GM12865 (cell line): ENCODE data around the gene UBA1.

Experiments
- DNase-seq: peaks from one replicate; pipeline ENCODE4 v3.0.0; 2010; ENCODE audit warnings: low read depth
- H3K4me3 ChIP-seq: 2 replicates; pipeline ENCODE4 v1.5.1; 2011; ENCODE audit warnings: mild to moderate bottlenecking, low read depth, low read length, control low read depth
- CTCF ChIP-seq: IDR thresholded peaks from 2 replicates; pipeline ENCODE4 v1.5.1; 2011; ENCODE audit warnings: low read length, control low read depth, low read depth, inconsistent platforms; ENCODE audit not compliant: insufficient read depth; ENCODE audit errors: missing control alignments

UBA1 gene

DNA sequence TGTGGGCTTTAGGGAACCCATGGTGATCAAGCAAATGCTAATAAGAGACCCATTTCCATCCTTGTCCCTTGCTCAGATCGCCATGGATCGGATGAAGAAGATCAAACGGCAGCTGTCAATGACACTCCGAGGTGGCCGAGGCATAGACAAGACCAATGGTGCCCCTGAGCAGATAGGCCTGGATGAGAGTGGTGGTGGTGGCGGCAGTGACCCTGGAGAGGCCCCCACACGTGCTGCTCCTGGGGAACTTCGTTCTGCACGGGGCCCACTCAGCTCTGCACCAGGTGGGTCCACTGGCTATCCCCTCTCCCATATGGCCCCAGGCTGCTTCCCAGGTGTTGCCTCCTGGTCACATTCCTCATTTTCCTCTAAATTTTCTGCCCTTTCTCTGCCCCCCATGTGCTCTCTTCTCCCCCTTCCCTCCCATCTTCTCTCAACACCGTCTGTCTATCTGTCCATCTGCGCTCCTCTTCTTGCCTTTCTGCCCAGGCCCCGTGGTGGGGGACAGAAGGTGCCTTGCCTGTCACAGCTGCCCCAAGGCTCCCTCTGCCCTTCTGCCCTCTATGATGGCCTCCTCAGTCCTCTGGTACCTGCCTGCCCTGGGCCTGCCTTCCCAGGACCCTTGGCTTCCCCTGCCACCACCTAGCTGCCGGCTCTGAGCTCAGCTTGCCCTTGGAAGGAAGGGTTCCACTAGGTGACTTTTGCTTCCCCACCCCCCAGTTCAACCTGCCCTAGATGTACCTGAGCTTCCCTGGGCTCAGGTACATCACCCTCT lies 30.0 kb downstream of the UBA1 start:
- no peak for DNase-seq
- TF ChIP-seq CTCF: no peak
- H3K4me3 ChIP-seq: no peak overlapping the region

DNA sequence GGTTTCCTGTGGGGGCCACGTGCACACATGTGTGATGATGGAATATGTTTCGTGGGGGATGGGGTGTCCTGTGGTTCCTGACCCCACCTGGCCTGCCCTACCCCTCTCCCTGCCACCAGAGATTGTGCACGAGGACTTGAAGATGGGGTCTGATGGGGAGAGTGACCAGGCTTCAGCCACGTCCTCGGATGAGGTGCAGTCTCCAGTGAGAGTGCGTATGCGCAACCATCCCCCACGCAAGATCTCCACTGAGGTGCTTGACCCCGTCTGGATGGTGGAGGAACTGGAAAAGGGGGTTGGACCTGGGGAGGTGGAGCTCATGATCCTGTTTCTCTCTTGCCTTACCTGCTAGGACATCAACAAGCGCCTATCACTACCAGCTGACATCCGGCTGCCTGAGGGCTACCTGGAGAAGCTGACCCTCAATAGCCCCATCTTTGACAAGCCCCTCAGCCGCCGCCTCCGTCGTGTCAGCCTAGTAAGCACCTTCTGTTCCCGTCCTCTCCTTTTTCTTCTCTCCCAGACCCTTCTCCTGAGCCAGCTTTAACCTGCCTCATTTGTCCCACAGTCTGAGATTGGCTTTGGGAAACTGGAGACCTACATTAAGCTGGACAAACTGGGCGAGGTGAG lies 30.8 kb downstream of the UBA1 start:
- no peak overlapping the region for H3K4me3 ChIP-seq
- no peak for DNase-seq
- TF ChIP-seq CTCF: no peak

- H3K4me3 ChIP-seq: no peak overlapping the region
- no peak for DNase-seq
- TF ChIP-seq CTCF: no peak
Observed at GRCh38 chrX:47224896-47225290, 31.3 kb downstream of the UBA1 start.

GRCh38 chrX:47226071-47226470 lies 32.4 kb downstream of the UBA1 start:
- DNase-seq: no peak
- H3K4me3 ChIP-seq: no peak overlapping the region
- TF ChIP-seq CTCF: no peak

DNA sequence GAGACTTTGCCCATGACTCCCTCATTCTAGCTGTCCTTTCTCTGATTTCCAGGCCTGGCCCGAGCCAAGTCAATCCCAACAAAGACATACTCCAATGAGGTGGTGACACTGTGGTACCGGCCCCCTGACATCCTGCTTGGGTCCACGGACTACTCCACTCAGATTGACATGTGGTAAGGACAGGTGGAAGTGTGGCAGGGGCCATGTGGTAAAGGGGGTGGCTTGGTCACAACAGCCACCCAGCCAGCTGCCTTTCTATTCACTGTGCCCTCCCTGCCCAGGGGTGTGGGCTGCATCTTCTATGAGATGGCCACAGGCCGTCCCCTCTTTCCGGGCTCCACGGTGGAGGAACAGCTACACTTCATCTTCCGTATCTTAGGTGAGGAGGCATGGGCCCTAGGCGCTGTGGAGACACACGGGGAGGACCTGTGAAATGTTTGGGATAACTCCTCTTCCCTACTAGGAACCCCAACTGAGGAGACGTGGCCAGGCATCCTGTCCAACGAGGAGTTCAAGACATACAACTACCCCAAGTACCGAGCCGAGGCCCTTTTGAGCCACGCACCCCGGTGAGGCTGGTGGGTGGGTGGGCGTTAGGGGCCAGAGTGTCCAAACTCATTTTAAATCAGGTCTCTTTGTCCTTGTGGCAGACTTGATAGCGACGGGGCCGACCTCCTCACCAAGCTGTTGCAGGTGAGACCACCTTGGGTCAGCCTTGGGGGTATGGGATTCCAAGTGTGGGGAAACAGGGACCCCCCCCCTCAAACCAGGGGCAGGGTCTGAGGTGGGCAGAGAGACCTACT lies 33.1 kb downstream of the UBA1 start:
- TF ChIP-seq CTCF: no peak
- no peak for DNase-seq
- H3K4me3 ChIP-seq: no peak overlapping the region

DNA sequence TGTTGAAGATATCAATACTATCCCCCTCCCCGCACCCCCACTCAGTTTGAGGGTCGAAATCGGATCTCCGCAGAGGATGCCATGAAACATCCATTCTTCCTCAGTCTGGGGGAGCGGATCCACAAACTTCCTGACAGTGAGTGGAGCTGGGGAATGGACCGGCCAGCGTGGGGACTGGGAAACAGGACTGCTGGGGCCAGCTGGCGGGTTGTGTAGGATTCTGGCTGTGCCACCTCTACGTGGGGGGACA lies 33.6 kb downstream of the UBA1 start:
- no peak for TF ChIP-seq CTCF
- H3K4me3 ChIP-seq: no peak overlapping the region
- no peak for DNase-seq
